GM12865 (cell line): ENCODE results near the gene PTER.
A peak's percentile ranks its signal among the peaks of the same experiment; 100 is the strongest.

Experiments used
- DNase-seq: peaks from one replicate; pipeline ENCODE4 v3.0.0; 2010; ENCODE audit warnings: low read depth
- H3K4me3 ChIP-seq: 2 replicates; pipeline ENCODE4 v1.5.1; 2011; ENCODE audit warnings: mild to moderate bottlenecking, low read depth, low read length, control low read depth
- TF ChIP-seq, protein P1 (sequence below): IDR thresholded peaks from 2 replicates; pipeline ENCODE4 v1.5.1; 2011; ENCODE audit warnings: low read length, control low read depth, low read depth, inconsistent platforms; ENCODE audit not compliant: insufficient read depth; ENCODE audit errors: missing control alignments

Gene PTER

DNA sequence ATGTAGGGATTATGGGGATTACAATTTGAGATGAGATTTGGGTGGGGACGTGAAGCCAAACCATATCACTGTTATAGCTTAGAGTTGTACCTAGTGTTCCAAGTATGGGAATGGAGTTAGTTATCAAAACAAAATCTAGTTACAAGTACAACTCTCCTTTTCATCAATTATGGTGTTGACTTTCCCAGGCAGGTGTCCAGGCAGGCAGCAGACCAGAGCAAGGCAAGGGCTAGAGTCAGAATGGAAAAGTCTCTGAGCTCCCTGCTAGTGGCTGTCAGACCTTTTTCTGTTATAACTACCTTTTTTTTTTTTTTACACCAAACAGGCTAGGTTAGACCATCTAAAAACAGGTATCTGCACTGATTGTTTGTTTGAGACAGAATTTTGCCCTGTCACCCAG lies 29.2 kb downstream of the PTER start:
- DNase-seq: no peak
- H3K4me3 ChIP-seq: no peak overlapping the region
- TF ChIP-seq, protein P1, sequence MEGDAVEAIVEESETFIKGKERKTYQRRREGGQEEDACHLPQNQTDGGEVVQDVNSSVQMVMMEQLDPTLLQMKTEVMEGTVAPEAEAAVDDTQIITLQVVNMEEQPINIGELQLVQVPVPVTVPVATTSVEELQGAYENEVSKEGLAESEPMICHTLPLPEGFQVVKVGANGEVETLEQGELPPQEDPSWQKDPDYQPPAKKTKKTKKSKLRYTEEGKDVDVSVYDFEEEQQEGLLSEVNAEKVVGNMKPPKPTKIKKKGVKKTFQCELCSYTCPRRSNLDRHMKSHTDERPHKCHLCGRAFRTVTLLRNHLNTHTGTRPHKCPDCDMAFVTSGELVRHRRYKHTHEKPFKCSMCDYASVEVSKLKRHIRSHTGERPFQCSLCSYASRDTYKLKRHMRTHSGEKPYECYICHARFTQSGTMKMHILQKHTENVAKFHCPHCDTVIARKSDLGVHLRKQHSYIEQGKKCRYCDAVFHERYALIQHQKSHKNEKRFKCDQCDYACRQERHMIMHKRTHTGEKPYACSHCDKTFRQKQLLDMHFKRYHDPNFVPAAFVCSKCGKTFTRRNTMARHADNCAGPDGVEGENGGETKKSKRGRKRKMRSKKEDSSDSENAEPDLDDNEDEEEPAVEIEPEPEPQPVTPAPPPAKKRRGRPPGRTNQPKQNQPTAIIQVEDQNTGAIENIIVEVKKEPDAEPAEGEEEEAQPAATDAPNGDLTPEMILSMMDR: no peak

DNA sequence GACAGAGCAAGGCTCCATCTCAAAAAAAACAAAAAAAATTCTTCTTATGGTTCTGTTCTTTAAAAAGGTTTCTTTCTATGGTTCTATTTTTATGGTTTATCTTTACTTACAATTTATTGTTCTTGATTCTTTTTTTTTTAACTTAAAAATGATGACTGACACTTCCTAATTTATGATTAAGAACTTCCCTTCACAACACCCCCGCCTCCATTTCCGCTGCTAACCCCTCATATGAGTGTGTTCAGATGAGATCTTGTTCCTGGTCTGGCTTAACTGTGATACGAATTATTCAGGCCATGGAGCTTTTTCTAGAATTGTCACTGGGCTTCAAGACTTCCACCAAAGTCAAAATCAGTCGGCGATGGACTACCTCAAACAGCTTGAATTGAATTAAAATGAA lies 33.9 kb downstream of the PTER start:
- DNase-seq: no peak
- TF ChIP-seq, protein P1: no peak
- H3K4me3 ChIP-seq: no peak overlapping the region

DNA sequence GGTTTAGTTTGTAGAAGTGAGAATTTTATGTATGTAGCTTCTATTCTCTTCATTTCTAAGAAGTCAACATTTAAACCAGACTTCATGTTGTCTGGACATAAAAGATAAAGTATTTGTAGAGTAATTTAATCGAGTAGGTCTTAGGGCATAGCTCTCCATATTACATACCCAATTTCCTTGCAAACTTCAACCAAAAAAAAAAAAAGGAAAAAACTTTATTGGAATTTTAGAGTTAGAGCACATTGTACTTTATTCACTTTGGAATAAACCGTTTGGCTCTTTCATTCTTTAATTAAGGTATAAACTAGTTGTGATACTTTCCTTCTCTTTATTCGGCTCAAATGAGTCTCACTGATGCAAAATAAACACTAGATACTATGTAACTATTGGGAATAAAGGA lies 36.0 kb downstream of the PTER start:
- no peak for DNase-seq

DNA sequence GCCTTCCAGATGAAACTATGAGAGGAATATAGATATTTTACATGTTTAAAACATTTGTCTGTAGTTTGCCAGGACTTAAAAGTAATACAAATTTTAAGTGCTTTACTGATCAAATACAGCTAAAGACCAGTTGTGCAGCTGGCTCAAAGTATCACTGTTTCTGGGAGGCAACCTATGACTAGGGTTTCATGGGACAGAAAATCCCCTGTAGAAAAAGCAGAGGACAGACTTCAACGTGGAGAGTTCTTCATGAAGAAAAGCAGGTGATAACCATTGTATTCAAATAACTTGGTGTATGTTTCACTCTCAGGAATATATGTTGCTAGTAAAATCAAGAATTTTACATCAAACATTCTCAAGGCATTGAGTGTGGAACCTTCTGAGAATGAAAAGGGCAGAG lies 40.9 kb downstream of the PTER start:
- H3K4me3 ChIP-seq: no peak overlapping the region
- TF ChIP-seq, protein P1: no peak
- DNase-seq: peak; percentile 31

More for the DNA sequence above, 36.0 kb downstream of the PTER start:
- H3K4me3 ChIP-seq: no peak overlapping the region
- TF ChIP-seq, protein P1: no peak

DNA sequence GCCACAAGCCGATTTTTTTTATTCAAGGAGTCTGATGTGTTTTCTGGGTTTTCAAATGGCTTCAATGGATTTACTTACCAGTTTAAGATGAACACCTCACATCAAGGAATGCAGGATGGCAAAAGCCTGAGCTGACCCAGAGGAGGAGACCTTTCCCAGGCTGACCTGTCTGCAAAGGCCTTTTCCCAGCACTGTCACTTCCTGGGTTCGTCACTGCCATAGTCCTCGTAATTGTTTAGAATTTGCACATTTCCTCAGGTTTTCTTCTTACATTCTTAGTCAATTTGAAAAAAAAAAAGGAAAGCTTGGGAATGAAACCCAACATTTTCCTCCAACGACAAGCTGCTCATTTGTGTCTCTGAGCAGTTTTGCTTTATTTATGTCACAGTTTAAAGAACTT lies 42.0 kb downstream of the PTER start:
- no peak overlapping the region for H3K4me3 ChIP-seq
- TF ChIP-seq, protein P1: no peak
- DNase-seq: no peak

DNA sequence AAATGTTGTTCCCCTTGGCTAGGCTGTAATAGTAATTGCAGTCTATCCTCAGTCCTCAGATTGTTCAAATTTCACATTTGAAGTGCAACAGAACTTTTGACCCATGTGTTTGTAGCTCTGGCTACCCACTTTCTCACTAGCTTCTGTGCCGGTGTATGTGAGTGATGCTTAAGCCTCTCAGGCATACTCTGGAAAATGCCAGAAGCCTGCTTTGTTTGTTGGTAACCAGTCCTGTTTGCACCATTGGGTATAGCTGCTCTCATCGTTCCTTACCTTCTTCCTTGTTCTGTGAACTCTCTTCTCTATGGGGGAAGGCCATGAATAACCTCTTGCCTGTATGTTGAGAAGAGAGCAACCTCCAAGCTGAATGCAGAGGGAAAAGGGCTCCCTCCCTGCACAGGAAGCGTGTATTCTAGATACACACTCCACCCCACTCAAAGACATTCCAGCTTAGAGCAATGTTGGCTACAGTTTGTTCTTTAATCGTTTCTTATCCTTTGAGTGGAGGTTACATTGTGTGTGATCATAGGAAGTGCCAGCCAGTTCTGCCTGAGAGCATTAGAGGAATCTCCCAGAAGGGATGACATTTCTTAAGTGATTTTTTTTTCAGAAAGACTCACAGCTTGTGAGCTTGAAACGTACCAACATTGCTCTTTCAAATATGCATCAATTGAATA lies 44.4 kb downstream of the PTER start:
- no peak for DNase-seq
- TF ChIP-seq, protein P1: no peak
- no peak overlapping the region for H3K4me3 ChIP-seq
